ENCODE results near the gene PITPNM3. TPM values are rescaled to one million over a fixed set of nuclear protein-coding genes. Genes with fewer than 3 reads are reported as not detected.
A peak's percentile ranks its signal among the peaks of the same experiment; 100 is the strongest.

PITPNM3 gene
- total RNA-seq, 1 donor: 1.8 TPM

DNA sequence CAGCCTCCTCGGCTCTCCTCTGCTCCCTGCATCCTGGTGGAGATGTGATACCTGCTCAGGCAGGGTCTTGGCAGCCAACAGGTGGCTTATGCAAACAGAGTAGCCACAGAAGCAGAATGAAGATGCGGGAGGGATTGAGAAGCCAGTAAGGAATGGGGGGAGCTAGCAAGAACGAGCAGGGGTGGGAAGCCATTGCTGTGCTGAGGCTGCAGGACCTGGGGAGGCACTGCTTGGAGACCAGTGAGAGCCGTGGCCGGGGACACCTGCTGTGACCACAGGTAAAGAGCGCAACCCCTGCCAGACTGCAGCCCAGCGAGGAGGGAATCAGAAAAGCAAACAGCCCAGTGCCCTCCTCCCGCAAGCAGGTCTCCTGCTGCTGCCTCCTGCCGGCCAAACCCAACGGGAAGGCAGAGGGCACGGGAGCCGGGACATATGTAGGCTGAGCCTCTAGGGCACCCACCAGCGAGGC is 136.1 kb downstream of the PITPNM3 start:
- Histone ChIP-seq H4K20me1 (ENCODE audit: insufficient read depth, low read length) (no peaks in the 10 kb centered on the region), H3K4me3 (ENCODE audit: insufficient read depth, low read length) (no peak overlapping the region), H2AFZ (ENCODE audit: low read length) (no peak overlapping the region), H3K27ac (ENCODE audit: low read depth, low read length) (no peak overlapping the region), H3K79me2 (ENCODE audit: insufficient read depth, low read length) (no peaks in the 10 kb centered on the region), H3K27me3 (ENCODE audit: insufficient read depth, low read length) (peaks cover 4% of the 10 kb centered on the region), H3K4me2 (ENCODE audit: insufficient read depth, low read length) (no peak overlapping the region), H3K4me1 (ENCODE audit: insufficient read depth, low read length) (no peaks in the 10 kb centered on the region), H3K9me3 (ENCODE audit: low read depth, low read length) (no peaks in the 10 kb centered on the region), H3K36me3 (ENCODE audit: insufficient read depth, low read length) (no peaks in the 10 kb centered on the region)
- TF ChIP-seq, protein P1, sequence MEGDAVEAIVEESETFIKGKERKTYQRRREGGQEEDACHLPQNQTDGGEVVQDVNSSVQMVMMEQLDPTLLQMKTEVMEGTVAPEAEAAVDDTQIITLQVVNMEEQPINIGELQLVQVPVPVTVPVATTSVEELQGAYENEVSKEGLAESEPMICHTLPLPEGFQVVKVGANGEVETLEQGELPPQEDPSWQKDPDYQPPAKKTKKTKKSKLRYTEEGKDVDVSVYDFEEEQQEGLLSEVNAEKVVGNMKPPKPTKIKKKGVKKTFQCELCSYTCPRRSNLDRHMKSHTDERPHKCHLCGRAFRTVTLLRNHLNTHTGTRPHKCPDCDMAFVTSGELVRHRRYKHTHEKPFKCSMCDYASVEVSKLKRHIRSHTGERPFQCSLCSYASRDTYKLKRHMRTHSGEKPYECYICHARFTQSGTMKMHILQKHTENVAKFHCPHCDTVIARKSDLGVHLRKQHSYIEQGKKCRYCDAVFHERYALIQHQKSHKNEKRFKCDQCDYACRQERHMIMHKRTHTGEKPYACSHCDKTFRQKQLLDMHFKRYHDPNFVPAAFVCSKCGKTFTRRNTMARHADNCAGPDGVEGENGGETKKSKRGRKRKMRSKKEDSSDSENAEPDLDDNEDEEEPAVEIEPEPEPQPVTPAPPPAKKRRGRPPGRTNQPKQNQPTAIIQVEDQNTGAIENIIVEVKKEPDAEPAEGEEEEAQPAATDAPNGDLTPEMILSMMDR (IDR thresholded peaks at IDR 0.05; ENCODE audit: extremely low read depth, low read depth, low read length): peak; percentile 43
- peak; percentile 88 for DNase-seq (ENCODE audit: insufficient read length, low spot score, missing footprints)

- Histone ChIP-seq H3K27ac (ENCODE audit: low read depth, low read length) (no peak overlapping the region), H3K36me3 (ENCODE audit: insufficient read depth, low read length) (no peaks in the 10 kb centered on the region), H3K27me3 (ENCODE audit: insufficient read depth, low read length) (peaks cover 4% of the 10 kb centered on the region), H3K9me3 (ENCODE audit: low read depth, low read length) (no peaks in the 10 kb centered on the region), H3K79me2 (ENCODE audit: insufficient read depth, low read length) (no peaks in the 10 kb centered on the region), H3K4me2 (ENCODE audit: insufficient read depth, low read length) (no peak overlapping the region), H4K20me1 (ENCODE audit: insufficient read depth, low read length) (no peaks in the 10 kb centered on the region), H3K4me1 (ENCODE audit: insufficient read depth, low read length) (no peaks in the 10 kb centered on the region), H2AFZ (ENCODE audit: low read length) (no peak overlapping the region), H3K4me3 (ENCODE audit: insufficient read depth, low read length) (no peak overlapping the region)
- peak; percentile 11 for DNase-seq (ENCODE audit: insufficient read length, low spot score, missing footprints)
- TF ChIP-seq, protein P1 (IDR thresholded peaks at IDR 0.05; ENCODE audit: extremely low read depth, low read depth, low read length): no peak
These were observed 140.7 kb downstream of the PITPNM3 start for GRCh38 chr17:6415616-6416015.

- no peaks in the 10 kb centered on the region for H4K20me1 ChIP-seq (ENCODE audit: insufficient read depth, low read length)
- TF ChIP-seq, protein P1 (IDR thresholded peaks at IDR 0.05; ENCODE audit: extremely low read depth, low read depth, low read length): peak; percentile 57
- no peaks in the 10 kb centered on the region for H3K4me1 ChIP-seq (ENCODE audit: insufficient read depth, low read length)
- no peaks in the 10 kb centered on the region for H3K79me2 ChIP-seq (ENCODE audit: insufficient read depth, low read length)
- no peak overlapping the region for H2AFZ ChIP-seq (ENCODE audit: low read length)
- no peak overlapping the region for H3K4me2 ChIP-seq (ENCODE audit: insufficient read depth, low read length)
- no peaks in the 10 kb centered on the region for H3K9me3 ChIP-seq (ENCODE audit: low read depth, low read length)
- no peaks in the 10 kb centered on the region for H3K36me3 ChIP-seq (ENCODE audit: insufficient read depth, low read length)
- H3K27me3 ChIP-seq (ENCODE audit: insufficient read depth, low read length): no peaks in the 10 kb centered on the region
- no peak overlapping the region for H3K27ac ChIP-seq (ENCODE audit: low read depth, low read length)
- H3K4me3 ChIP-seq (ENCODE audit: insufficient read depth, low read length): no peak overlapping the region
- no peak for DNase-seq (ENCODE audit: insufficient read length, low spot score, missing footprints)
These were observed 143.3 kb downstream of the PITPNM3 start for GRCh38 chr17:6413065-6413464.

DNA sequence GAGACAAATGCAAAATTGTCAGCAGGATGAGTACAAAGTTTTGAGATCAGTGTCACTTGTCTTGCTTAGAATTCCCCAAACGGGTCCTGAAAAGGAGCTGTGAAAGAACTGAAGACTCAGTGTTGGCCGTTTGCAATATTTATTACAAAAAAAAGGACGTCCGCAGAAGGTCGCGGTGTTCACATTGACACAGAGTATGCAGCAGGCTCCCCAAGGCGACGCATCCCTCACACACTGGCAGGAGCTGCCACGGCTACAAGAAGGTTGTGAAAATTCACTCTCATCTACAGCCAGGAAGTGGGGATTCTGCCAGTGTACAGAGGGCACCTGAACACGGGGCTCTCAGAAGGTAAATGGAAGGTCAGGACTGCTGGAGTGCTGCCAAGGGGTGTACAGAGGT is 147.6 kb downstream of the PITPNM3 start:
- Histone ChIP-seq H3K4me3 (ENCODE audit: insufficient read depth, low read length) (no peak overlapping the region), H3K9me3 (ENCODE audit: low read depth, low read length) (no peaks in the 10 kb centered on the region), H3K79me2 (ENCODE audit: insufficient read depth, low read length) (no peaks in the 10 kb centered on the region), H2AFZ (ENCODE audit: low read length) (no peak overlapping the region), H3K4me2 (ENCODE audit: insufficient read depth, low read length) (no peak overlapping the region), H3K27ac (ENCODE audit: low read depth, low read length) (no peak overlapping the region), H3K27me3 (ENCODE audit: insufficient read depth, low read length) (peaks cover 3% of the 10 kb centered on the region), H3K36me3 (ENCODE audit: insufficient read depth, low read length) (no peaks in the 10 kb centered on the region), H4K20me1 (ENCODE audit: insufficient read depth, low read length) (no peaks in the 10 kb centered on the region), H3K4me1 (ENCODE audit: insufficient read depth, low read length) (no peaks in the 10 kb centered on the region)
- DNase-seq (ENCODE audit: insufficient read length, low spot score, missing footprints): no peak
- TF ChIP-seq, protein P1 (IDR thresholded peaks at IDR 0.05; ENCODE audit: extremely low read depth, low read depth, low read length): no peak
